ENCODE measurements around the gene RFC5.

DNA sequence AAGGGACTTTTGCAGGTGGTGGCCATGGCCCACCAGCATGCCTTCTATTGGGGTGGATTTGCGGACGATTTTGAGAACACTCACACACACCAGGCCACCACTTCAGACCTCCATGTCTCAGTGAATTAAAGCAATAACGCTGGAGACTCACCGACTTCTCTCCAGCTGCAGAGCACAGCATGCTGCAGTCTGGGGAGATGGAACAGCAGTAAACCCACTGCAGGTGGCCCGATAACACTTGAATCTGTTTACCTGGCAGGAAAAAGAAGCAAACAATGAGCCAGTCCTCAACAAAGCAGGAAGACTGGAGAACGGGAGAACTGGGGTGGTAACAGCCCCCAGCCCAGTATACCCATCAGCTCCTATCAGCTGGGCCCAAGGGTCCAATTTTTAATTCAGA, 21.6 kb downstream of the RFC5 start:
- TF ChIP-seq, protein P1, sequence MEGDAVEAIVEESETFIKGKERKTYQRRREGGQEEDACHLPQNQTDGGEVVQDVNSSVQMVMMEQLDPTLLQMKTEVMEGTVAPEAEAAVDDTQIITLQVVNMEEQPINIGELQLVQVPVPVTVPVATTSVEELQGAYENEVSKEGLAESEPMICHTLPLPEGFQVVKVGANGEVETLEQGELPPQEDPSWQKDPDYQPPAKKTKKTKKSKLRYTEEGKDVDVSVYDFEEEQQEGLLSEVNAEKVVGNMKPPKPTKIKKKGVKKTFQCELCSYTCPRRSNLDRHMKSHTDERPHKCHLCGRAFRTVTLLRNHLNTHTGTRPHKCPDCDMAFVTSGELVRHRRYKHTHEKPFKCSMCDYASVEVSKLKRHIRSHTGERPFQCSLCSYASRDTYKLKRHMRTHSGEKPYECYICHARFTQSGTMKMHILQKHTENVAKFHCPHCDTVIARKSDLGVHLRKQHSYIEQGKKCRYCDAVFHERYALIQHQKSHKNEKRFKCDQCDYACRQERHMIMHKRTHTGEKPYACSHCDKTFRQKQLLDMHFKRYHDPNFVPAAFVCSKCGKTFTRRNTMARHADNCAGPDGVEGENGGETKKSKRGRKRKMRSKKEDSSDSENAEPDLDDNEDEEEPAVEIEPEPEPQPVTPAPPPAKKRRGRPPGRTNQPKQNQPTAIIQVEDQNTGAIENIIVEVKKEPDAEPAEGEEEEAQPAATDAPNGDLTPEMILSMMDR (IDR thresholded peaks at IDR 0.05), result no peak
- TF ChIP-seq POLR2A (IDR thresholded peaks at IDR 0.05), result no peak

Data from Peyer's patch (tissue), 4 donors.